ENCODE measurements around the gene CEP57.

The CEP57 gene

DNA sequence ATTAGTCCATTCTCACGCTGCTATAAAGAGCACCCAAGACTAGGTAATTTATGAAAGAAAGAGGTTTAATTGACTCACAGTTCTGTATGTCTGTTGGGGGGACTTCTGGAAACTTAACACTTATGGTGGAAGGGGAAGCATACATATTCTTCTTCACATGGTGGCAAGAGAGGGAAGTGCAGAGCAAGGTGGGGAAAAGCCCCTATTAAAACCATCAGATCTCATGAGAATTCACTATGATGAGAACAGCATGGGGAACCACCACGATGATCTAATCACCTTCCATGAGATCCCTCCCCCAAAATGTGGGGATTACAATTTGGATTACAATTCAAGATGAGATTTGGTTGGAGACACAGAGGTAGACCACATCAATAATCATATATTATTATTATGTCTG, 25.7 kb downstream of the CEP57 start:
- peaks cover 25 to 38% of the 10 kb centered on the region in 2 donors for H3K36me3 Mint-ChIP-seq
- ATAC-seq (replicated peaks) (peak; percentile 75 to 92), DNase-seq (peak; percentile 2)
- H3K9me3 Mint-ChIP-seq: peaks cover 0 to 1% of the 10 kb centered on the region in 2 donors
- no peaks in the 10 kb centered on the region for H3K27me3 Mint-ChIP-seq
- H3K4me3 Mint-ChIP-seq: no peak overlapping the region
- peaks cover 6 to 10% of the 10 kb centered on the region in 2 donors for H3K4me1 Mint-ChIP-seq
- H3K27ac Mint-ChIP-seq: peak overlapping the region; percentile 14

DNA sequence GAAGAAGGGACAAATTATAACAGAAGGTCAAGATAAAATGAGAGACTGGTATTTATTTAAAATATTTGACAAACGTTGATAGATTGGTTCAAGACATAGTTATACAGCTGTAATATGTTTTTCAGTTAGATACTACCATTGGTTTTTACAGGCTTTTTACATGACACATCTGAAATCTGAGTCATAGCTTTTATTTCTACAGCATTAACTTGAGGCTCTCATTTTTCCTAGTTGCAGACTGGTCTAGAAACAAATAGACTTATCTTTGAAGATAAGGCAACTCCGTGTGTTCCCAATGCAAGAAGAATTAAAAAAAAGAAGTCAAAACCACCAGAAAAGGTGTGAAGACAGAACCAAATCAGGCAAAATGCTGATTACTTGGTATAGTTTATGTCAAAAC, 31.3 kb downstream of the CEP57 start:
- Mint-ChIP-seq H3K4me1 (no peaks in the 10 kb centered on the region), H3K4me3 (no peak overlapping the region), H3K9me3 (no peaks in the 10 kb centered on the region), H3K36me3 (peaks cover 33 to 45% of the 10 kb centered on the region in 2 donors), H3K27me3 (no peaks in the 10 kb centered on the region), H3K27ac (no peak overlapping the region)
- no peak for DNase-seq
- no peak for ATAC-seq (replicated peaks)

GRCh38 chr11:95827696-95828095, 37.4 kb downstream of the CEP57 start:
- ATAC-seq (replicated peaks) (no peak), DNase-seq (no peak)
- H3K4me1 Mint-ChIP-seq: no peaks in the 10 kb centered on the region
- no peak overlapping the region for H3K27ac Mint-ChIP-seq
- no peak overlapping the region for H3K4me3 Mint-ChIP-seq
- H3K27me3 Mint-ChIP-seq: no peaks in the 10 kb centered on the region
- H3K36me3 Mint-ChIP-seq: peaks cover 27 to 46% of the 10 kb centered on the region in 2 donors
- no peaks in the 10 kb centered on the region for H3K9me3 Mint-ChIP-seq

GRCh38 chr11:95829580-95830259, 39.4 kb downstream of the CEP57 start:
- H3K4me1 Mint-ChIP-seq: no peaks in the 10 kb centered on the region
- H3K9me3 Mint-ChIP-seq: no peaks in the 10 kb centered on the region
- no peaks in the 10 kb centered on the region for H3K27me3 Mint-ChIP-seq
- H3K4me3 Mint-ChIP-seq: no peak overlapping the region
- H3K27ac Mint-ChIP-seq: peak overlapping the region; percentile 14
- no peak for DNase-seq
- H3K36me3 Mint-ChIP-seq: peaks cover 25 to 42% of the 10 kb centered on the region in 2 donors
- peak in 1 of 2 donors; percentile 14 for ATAC-seq (replicated peaks)

DNA sequence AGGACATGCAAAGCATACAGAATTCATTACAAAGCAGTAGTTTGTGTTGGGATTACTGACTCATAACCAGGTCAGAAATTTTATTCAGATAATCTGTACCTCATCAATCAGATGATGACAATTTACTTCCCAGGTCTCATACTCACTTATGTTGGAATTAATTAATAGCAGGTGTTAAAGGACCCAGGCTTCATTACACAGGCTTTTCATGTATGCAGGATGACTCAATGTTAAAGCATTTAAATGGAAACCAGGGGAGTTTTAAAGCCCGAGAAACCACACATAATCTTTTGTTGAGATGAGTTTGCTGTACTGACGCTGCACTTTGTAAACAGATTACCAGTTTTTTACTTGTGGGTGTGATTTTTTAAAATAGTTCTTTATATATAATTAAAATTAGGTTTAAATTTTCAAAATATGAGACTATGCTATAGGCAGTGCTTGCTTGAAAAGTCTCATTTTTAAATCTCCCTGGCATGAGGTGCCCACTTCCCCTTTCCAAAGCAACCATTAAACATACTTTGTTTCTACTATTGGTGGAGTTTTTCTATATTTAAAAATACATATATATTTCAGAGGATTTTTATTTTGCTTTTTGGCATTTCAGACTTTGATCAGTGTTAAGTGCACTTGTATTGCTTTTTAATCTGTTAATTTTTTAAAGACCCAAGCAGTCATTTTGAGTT, 41.0 kb downstream of the CEP57 start:
- Mint-ChIP-seq H3K27ac (no peak overlapping the region), H3K4me3 (no peak overlapping the region), H3K27me3 (no peaks in the 10 kb centered on the region), H3K9me3 (no peaks in the 10 kb centered on the region), H3K36me3 (peaks cover 24 to 37% of the 10 kb centered on the region in 2 donors), H3K4me1 (peaks cover 0 to 2% of the 10 kb centered on the region in 2 donors)
- DNase-seq (no peak), ATAC-seq (replicated peaks) (no peak)

- peaks cover 22 to 41% of the 10 kb centered on the region in 2 donors for H3K36me3 Mint-ChIP-seq
- DNase-seq (no peak), ATAC-seq (replicated peaks) (no peak)
- peaks cover 0 to 2% of the 10 kb centered on the region in 2 donors for H3K4me1 Mint-ChIP-seq
- H3K27ac Mint-ChIP-seq: no peak overlapping the region
- H3K4me3 Mint-ChIP-seq: no peak overlapping the region
- H3K27me3 Mint-ChIP-seq: no peaks in the 10 kb centered on the region
- no peaks in the 10 kb centered on the region for H3K9me3 Mint-ChIP-seq
These were observed 42.5 kb downstream of the CEP57 start for GRCh38 chr11:95832763-95833162.

GRCh38 chr11:95833378-95833777, 43.1 kb downstream of the CEP57 start:
- Mint-ChIP-seq H3K36me3 (peaks cover 25 to 42% of the 10 kb centered on the region in 2 donors), H3K4me3 (no peak overlapping the region), H3K27ac (no peak overlapping the region), H3K4me1 (peaks cover 0 to 2% of the 10 kb centered on the region in 2 donors), H3K27me3 (no peaks in the 10 kb centered on the region), H3K9me3 (no peaks in the 10 kb centered on the region)
- DNase-seq (no peak), ATAC-seq (replicated peaks) (no peak)

DNA sequence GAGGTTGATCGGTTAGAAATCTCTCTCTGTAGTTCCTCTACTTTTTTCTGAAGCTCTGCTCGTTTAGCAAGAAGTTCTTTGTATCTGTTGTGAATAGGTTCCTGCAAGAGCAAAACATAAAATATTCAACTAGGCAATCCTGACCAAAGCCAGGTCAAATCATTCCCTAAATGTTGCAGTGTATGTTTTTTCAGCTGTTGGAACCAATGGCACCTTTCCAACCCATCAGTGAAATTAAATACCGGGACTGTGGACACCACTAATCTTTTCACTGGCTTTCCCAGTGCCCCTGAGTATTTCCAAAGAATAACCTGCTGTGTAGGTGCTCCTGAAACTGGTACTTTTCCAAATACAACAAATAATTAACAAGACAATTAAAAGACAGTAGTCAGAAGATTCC, 45.1 kb downstream of the CEP57 start:
- Mint-ChIP-seq H3K36me3 (peaks cover 20 to 38% of the 10 kb centered on the region in 2 donors), H3K4me1 (peaks cover 0 to 2% of the 10 kb centered on the region in 2 donors), H3K27me3 (no peaks in the 10 kb centered on the region), H3K9me3 (no peaks in the 10 kb centered on the region), H3K27ac (no peak overlapping the region), H3K4me3 (no peak overlapping the region)
- DNase-seq: no peak
- no peak for ATAC-seq (replicated peaks)

GRCh38 chr11:95835768-95836488, 45.6 kb downstream of the CEP57 start:
- H3K27ac Mint-ChIP-seq: peak overlapping the region; percentile 44
- H3K4me1 Mint-ChIP-seq: peaks cover 0 to 2% of the 10 kb centered on the region in 2 donors
- no peaks in the 10 kb centered on the region for H3K27me3 Mint-ChIP-seq
- no peak overlapping the region for H3K4me3 Mint-ChIP-seq
- H3K9me3 Mint-ChIP-seq: no peaks in the 10 kb centered on the region
- H3K36me3 Mint-ChIP-seq: peaks cover 17 to 34% of the 10 kb centered on the region in 2 donors
- ATAC-seq (replicated peaks): peak; percentile 77 to 81
- peak; percentile 21 for DNase-seq

- Mint-ChIP-seq H3K36me3 (peaks cover 7 to 16% of the 10 kb centered on the region in 2 donors), H3K4me3 (no peak overlapping the region), H3K27me3 (no peaks in the 10 kb centered on the region), H3K27ac (no peak overlapping the region), H3K9me3 (no peaks in the 10 kb centered on the region), H3K4me1 (no peaks in the 10 kb centered on the region)
- DNase-seq: no peak
- no peak for ATAC-seq (replicated peaks)
These were observed 54.9 kb downstream of the CEP57 start for GRCh38 chr11:95845167-95845566.

- H3K4me3 Mint-ChIP-seq: no peak overlapping the region
- H3K27ac Mint-ChIP-seq: no peak overlapping the region
- H3K36me3 Mint-ChIP-seq: peaks cover 10 to 12% of the 10 kb centered on the region in 2 donors
- H3K27me3 Mint-ChIP-seq: no peaks in the 10 kb centered on the region
- H3K4me1 Mint-ChIP-seq: peaks cover 3 to 11% of the 10 kb centered on the region in 2 donors
- DNase-seq: no peak
- peak; percentile 65 for ATAC-seq (replicated peaks)
- H3K9me3 Mint-ChIP-seq: no peaks in the 10 kb centered on the region
These were observed 59.0 kb downstream of the CEP57 start for GRCh38 chr11:95849087-95849825.

DNA sequence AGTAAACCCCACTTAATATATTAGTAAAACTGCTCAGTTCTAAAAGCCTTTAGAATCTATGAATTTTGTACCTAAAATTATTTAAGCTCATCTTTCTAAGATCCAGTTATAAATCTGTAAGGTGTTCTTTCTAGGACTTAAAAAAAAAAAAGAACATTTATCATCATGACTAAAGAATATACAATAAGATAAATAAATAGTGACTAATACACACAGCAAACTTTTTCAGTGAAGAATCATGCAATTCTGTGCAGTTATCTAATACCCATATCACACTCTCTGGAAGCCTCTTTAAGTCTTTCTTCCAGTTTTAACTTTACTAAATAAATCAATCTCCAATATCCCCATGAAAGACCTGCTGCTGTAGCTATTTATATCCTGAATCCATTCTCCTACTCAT, 59.8 kb downstream of the CEP57 start:
- H3K27ac Mint-ChIP-seq: no peak overlapping the region
- no peaks in the 10 kb centered on the region for H3K27me3 Mint-ChIP-seq
- H3K36me3 Mint-ChIP-seq: peaks cover 14 to 17% of the 10 kb centered on the region in 2 donors
- no peak for ATAC-seq (replicated peaks)
- DNase-seq: no peak
- no peaks in the 10 kb centered on the region for H3K9me3 Mint-ChIP-seq
- no peak overlapping the region for H3K4me3 Mint-ChIP-seq
- peaks cover 3 to 18% of the 10 kb centered on the region in 2 donors for H3K4me1 Mint-ChIP-seq

GRCh38 chr11:95853138-95853537, 62.8 kb downstream of the CEP57 start:
- DNase-seq (no peak), ATAC-seq (replicated peaks) (no peak)
- H3K27me3 Mint-ChIP-seq: no peaks in the 10 kb centered on the region
- H3K4me3 Mint-ChIP-seq: no peak overlapping the region
- H3K9me3 Mint-ChIP-seq: no peaks in the 10 kb centered on the region
- peaks cover 3 to 18% of the 10 kb centered on the region in 2 donors for H3K4me1 Mint-ChIP-seq
- H3K36me3 Mint-ChIP-seq: peaks cover 14 to 17% of the 10 kb centered on the region in 2 donors
- no peak overlapping the region for H3K27ac Mint-ChIP-seq

GRCh38 chr11:95853862-95854261, 63.6 kb downstream of the CEP57 start:
- Mint-ChIP-seq H3K4me3 (no peak overlapping the region), H3K27ac (no peak overlapping the region), H3K27me3 (no peaks in the 10 kb centered on the region), H3K9me3 (no peaks in the 10 kb centered on the region), H3K4me1 (peaks cover 3 to 18% of the 10 kb centered on the region in 2 donors), H3K36me3 (peaks cover 14 to 15% of the 10 kb centered on the region in 2 donors)
- DNase-seq (no peak), ATAC-seq (replicated peaks) (no peak)
